ENCODE measurements around the gene SLC12A3. TPM values are rescaled to one million over a fixed set of nuclear protein-coding genes. Genes with fewer than 3 reads are reported as not detected.

SLC12A3 gene
- total and polyA plus RNA-seq, 2 of the 4 experiments (the other 2 are of a cell fraction), result not detected

- Histone ChIP-seq H4K91ac (ENCODE audit: insufficient read depth, low read depth, low read length) (no peak overlapping the region), H3K9me1 (ENCODE audit: insufficient read depth, low read length) (peaks cover 5% of the 10 kb centered on the region; the same call in 1 of the 2 replicates), H3K9ac (ENCODE audit: low read depth, low read length) (no peak overlapping the region), H3K36me3 (ENCODE audit: control insufficient read depth, insufficient read depth, low read length) (no peaks in the 10 kb centered on the region), H3K4me3 (ENCODE audit: insufficient read depth, low read depth, low read length) (no peak overlapping the region), H3K9me3 (ENCODE audit: control insufficient read depth, insufficient read depth, low read length) (no peaks in the 10 kb centered on the region), H3K56ac (ENCODE audit: extremely low read depth, insufficient read depth, low read length) (no peak overlapping the region), H2AK5ac (ENCODE audit: low read depth, low read length) (no peak overlapping the region), H4K8ac (ENCODE audit: low read depth in 2 of 2, low read length in 2 of 2) (no peak overlapping the region), H3K79me1 (ENCODE audit: low read depth in 1 of 2, low read length in 2 of 2) (no peaks in the 10 kb centered on the region), H3K4ac (ENCODE audit: low read depth, low read length) (no peak overlapping the region), H3K14ac (replicated peaks; ENCODE audit: low read depth, low read length) (no peak overlapping the region), H2BK120ac (ENCODE audit: low read depth, low read length) (no peak overlapping the region), H3K23ac (ENCODE audit: low read depth, low read length) (no peak overlapping the region), H2BK20ac (ENCODE audit: low read depth, low read length) (no peak overlapping the region), H2BK15ac (ENCODE audit: low read depth, low read length) (no peak overlapping the region), H3K4me2 (ENCODE audit: low read depth, low read length) (no peak overlapping the region), H3K18ac (ENCODE audit: low read depth, low read length) (no peak overlapping the region), H4K20me1 (ENCODE audit: insufficient read depth, low read length) (no peaks in the 10 kb centered on the region), H3K4me1 (ENCODE audit: control insufficient read depth, insufficient read depth, low read length) (no peaks in the 10 kb centered on the region; the same call in 1 of the 2 replicates), H3K27me3 (ENCODE audit: control insufficient read depth, insufficient read depth, low read length) (no peaks in the 10 kb centered on the region), H2AFZ (replicated peaks; ENCODE audit: low read length, poor library complexity) (no peak overlapping the region), H3K27ac (ENCODE audit: insufficient read depth, low read length) (no peak overlapping the region), H4K5ac (ENCODE audit: low read depth, low read length) (no peak overlapping the region), H2BK5ac (ENCODE audit: low read depth, low read length, poor library complexity, severe bottlenecking) (no peak overlapping the region), H2AK9ac (replicated peaks; ENCODE audit: low read depth, low read length, poor library complexity) (no peak overlapping the region)
- ChIA-PET CTCF (interaction anchor here (0.8 to 0.9 kb wide), 2 partner anchors 8 to 9 kb away, joined by 3 to 5 read pairs; no protein-coding TSS in a partner anchor), POLR2A (ENCODE audit: unreplicated experiment) (no interaction called here)
- in situ Hi-C loops (cut with MboI; ENCODE audit: low sequenced_read_pairs) (loop anchor here (10.0 kb wide), 1 partner anchor 185 kb away; no protein-coding TSS in a partner anchor), intact Hi-C loops (cut with micrococcal nuclease) (no loop called here), dilution Hi-C loops (cut with HindIII; ENCODE audit: low sequenced_read_pairs, unreplicated experiment) (no loop called here)
- DNase-seq, result no peak
- ATAC-seq (ENCODE audit: low read depth), result no peak
- TF ChIP-seq SMC3 (IDR thresholded peaks at IDR 0.05; ENCODE audit: low read depth, low read length) (no peak), ELK1 (IDR thresholded peaks at IDR 0.05; ENCODE audit: borderline replicate concordance, low read depth, low read length) (no peak), CHD1 (IDR thresholded peaks at IDR 0.05; ENCODE audit: low read depth, low read length) (no peak), MXI1 (IDR thresholded peaks at IDR 0.05; ENCODE audit: borderline replicate concordance, low read depth, low read length) (no peak), NFE2L2 (IDR thresholded peaks at IDR 0.05; ENCODE audit: low read depth, low read length) (no peak), POLR2A (IDR thresholded peaks at IDR 0.05; ENCODE audit: low read depth, low read length) (no peak), MAFK (IDR thresholded peaks at IDR 0.05; ENCODE audit: low read depth, low read length) (no peak), FOS (IDR thresholded peaks at IDR 0.05; ENCODE audit: low read depth, low read length) (no peak), MAZ (IDR thresholded peaks at IDR 0.05; ENCODE audit: borderline replicate concordance, low read depth, low read length) (no peak), USF2 (IDR thresholded peaks at IDR 0.05; ENCODE audit: low read depth, low read length) (no peak), RCOR1 (IDR thresholded peaks at IDR 0.05; ENCODE audit: insufficient replicate concordance, low read length) (no peak), BHLHE40 (IDR thresholded peaks at IDR 0.05; ENCODE audit: low read depth, low read length) (no peak), CTCF (conservative IDR thresholded peaks at IDR 0.05; ENCODE audit: low read depth, low read length) (no peak), RAD21 (IDR thresholded peaks at IDR 0.05; ENCODE audit: low read length) (no peak), RFX5 (IDR thresholded peaks at IDR 0.05; ENCODE audit: low read depth, low read length) (no peak)
- WGBS, 2 experiments (ENCODE audit: extremely low coverage in 2 of 2, insufficient read length in 1 of 2), result 71% methylated on average over 1 of the region's 2 CpGs; no CpG with 5 or more reads in 1 of the 2 experiments
- BruUV-seq (replicated peaks), result no TSS peak
Measured at GRCh38 chr16:56859636-56860035, 5.4 kb upstream of the SLC12A3 start.
